ENCODE results near the gene ITFG2. TPM values are rescaled to one million over a fixed set of nuclear protein-coding genes. Genes with fewer than 3 reads are reported as not detected.

The ITFG2 gene
- total and polyA plus RNA-seq, 10 of the 15 experiments (the other 5 are each of a cell fraction or from before 2014, with no cell fraction given), result 21.2 to 39.5 (median 25.9) TPM

DNA sequence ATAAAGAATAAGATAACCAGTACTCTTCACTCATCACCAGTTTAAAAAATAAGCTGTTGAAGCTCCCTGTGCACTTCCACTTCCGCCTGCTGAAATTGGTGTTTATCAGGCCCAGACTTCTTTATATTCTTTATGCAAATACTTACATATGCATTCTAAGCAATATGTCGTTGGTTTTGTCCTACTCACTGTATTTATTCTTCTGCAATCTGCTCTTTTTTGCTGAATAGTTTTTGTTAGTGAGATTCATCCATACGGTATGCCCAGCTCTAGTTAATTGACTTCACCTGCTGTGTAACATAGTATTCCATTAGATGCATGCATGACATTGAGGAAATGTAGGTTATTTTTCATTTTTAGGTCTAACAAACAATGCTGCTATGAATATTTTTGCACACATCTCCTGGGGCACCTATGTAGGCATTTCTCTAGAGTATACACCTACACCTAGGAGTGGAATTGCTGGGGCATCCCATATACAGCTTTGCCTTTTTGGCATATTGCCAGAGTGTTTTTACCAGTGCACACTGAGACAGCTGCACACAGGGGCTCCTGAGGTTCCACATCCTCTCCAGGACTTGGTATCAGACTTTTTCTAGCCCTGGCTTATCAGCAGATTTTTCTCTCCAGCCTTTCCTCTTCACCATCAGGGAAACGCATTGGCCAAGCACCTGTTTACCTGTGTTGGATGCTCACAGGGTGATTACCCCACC is 23.4 kb downstream of the ITFG2 start:
- ATAC-seq (no peak), DNase-seq (ENCODE audit: low read depth, low spot score) (no peak), FAIRE-seq (no peak)
- no peaks in the 10 kb centered on the region for H3K27me3 ChIP-seq (replicated peaks in 1 of 2; ENCODE audit: control insufficient read depth in 2 of 2, insufficient read depth in 2 of 2, low read length in 1 of 2)
- no peaks in the 10 kb centered on the region for H3K4me1 ChIP-seq (ENCODE audit: control insufficient read depth, insufficient read depth, low read length)
- in situ Hi-C loops (cut with MboI) (no loop called here), intact Hi-C loops (cut with micrococcal nuclease; ENCODE audit: unreplicated experiment) (no loop called here)
- no peak overlapping the region for H2AFZ ChIP-seq (ENCODE audit: control insufficient read depth, low read depth, low read length)
- POLR2A ChIA-PET, result no interaction called here
- TF ChIP-seq HDAC2 (IDR thresholded peaks at IDR 0.05), result no peak
- TF ChIP-seq KLF5 (IDR thresholded peaks at IDR 0.05; ENCODE audit: partially characterized antibody), result no peak
- no peak for TF ChIP-seq LARP7 (IDR thresholded peaks at IDR 0.05)
- TF ChIP-seq RFX5 (IDR thresholded peaks at IDR 0.05; ENCODE audit: low read depth, low read length), result no peak
- no peak for TF ChIP-seq RB1 (IDR thresholded peaks at IDR 0.05; ENCODE audit: borderline replicate concordance)
- TF ChIP-seq TCF12 (IDR thresholded peaks at IDR 0.05; ENCODE audit: low read depth, low read length), result no peak
- no peak overlapping the region for H3K4me2 ChIP-seq (ENCODE audit: control insufficient read depth, insufficient read depth)
- SMC1A ChIA-PET (ENCODE audit: uncharacterized antibody, unreplicated experiment), result no interaction called here
- H3K4me3 ChIP-seq, result no peak overlapping the region
- H3K79me2 ChIP-seq (ENCODE audit: control insufficient read depth, insufficient read depth, low read length), result no peaks in the 10 kb centered on the region
- no TSS peak for BruUV-seq (replicated peaks)
- no peaks in the 10 kb centered on the region for H3K9me3 ChIP-seq (replicated peaks; ENCODE audit: control insufficient read depth, insufficient read depth, low read length)
- CTCF ChIA-PET, result no interaction called here
- H3K36me3 ChIP-seq (ENCODE audit: control insufficient read depth in 2 of 2, insufficient read depth in 2 of 2, low read length in 1 of 2), result no peaks in the 10 kb centered on the region; a peak in 1 of 4 replicates
- 82% methylated on average over 4 of the region's 4 CpGs for WGBS (ENCODE audit: insufficient coverage, insufficient replicate concordance, low lambda C conversion rate, missing lambda C conversion rate)
- H4K20me1 ChIP-seq (ENCODE audit: control insufficient read depth, insufficient read depth), result no peaks in the 10 kb centered on the region
- H3K9ac ChIP-seq (ENCODE audit: control insufficient read depth, insufficient read depth, low read length), result no peak overlapping the region
- RAD21 ChIA-PET (ENCODE audit: unreplicated experiment), result no interaction called here
- no peak overlapping the region for H3K27ac ChIP-seq (ENCODE audit: control insufficient read depth, insufficient read depth)

DNA sequence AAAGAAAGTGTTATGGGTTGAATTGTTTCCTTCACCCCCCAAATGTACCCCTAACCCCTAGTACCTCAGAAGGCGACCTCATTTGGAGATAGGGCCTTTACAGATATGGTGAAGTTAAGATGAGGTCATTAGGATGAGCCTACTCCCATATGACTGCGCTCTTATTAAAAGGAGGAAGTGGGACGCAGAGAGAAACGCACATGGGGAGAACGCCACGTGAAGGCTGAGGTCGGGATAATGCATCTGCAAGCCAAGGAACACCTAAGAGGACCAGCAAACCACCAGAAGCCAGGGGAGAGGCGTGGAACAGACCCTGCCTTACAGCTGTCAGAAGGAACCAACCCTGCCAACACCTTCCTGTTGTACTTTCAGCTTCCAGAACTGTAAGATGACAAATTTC is 24.1 kb downstream of the ITFG2 start:
- Histone ChIP-seq H3K27ac (ENCODE audit: control insufficient read depth, insufficient read depth) (no peak overlapping the region), H3K27me3 (replicated peaks in 1 of 2; ENCODE audit: control insufficient read depth in 2 of 2, insufficient read depth in 2 of 2, low read length in 1 of 2) (no peaks in the 10 kb centered on the region), H3K9me3 (replicated peaks; ENCODE audit: control insufficient read depth, insufficient read depth, low read length) (no peaks in the 10 kb centered on the region), H3K4me1 (ENCODE audit: control insufficient read depth, insufficient read depth, low read length) (no peaks in the 10 kb centered on the region), H2AFZ (ENCODE audit: control insufficient read depth, low read depth, low read length) (no peak overlapping the region), H4K20me1 (ENCODE audit: control insufficient read depth, insufficient read depth) (no peaks in the 10 kb centered on the region), H3K4me2 (ENCODE audit: control insufficient read depth, insufficient read depth) (no peak overlapping the region), H3K9ac (ENCODE audit: control insufficient read depth, insufficient read depth, low read length) (no peak overlapping the region), H3K79me2 (ENCODE audit: control insufficient read depth, insufficient read depth, low read length) (no peaks in the 10 kb centered on the region), H3K36me3 (ENCODE audit: control insufficient read depth in 2 of 2, insufficient read depth in 2 of 2, low read length in 1 of 2) (no peaks in the 10 kb centered on the region; a peak in 1 of 4 replicates), H3K4me3 (no peak overlapping the region)
- DNase-seq (ENCODE audit: low read depth, low spot score), result no peak
- no peak for ATAC-seq
- RAD21 ChIA-PET (ENCODE audit: unreplicated experiment), result no interaction called here
- WGBS (ENCODE audit: insufficient coverage, insufficient replicate concordance, low lambda C conversion rate, missing lambda C conversion rate), result 90% methylated on average over 8 of the region's 8 CpGs
- intact Hi-C loops (cut with micrococcal nuclease; ENCODE audit: unreplicated experiment), result no loop called here
- CTCF ChIA-PET, result no interaction called here
- no TSS peak for BruUV-seq (replicated peaks)
- POLR2A ChIA-PET, result no interaction called here
- FAIRE-seq, result no peak
- in situ Hi-C loops (cut with MboI), result no loop called here
- SMC1A ChIA-PET (ENCODE audit: uncharacterized antibody, unreplicated experiment), result no interaction called here
- no peak for TF ChIP-seq RELA (IDR thresholded peaks at IDR 0.05; ENCODE audit: borderline replicate concordance, partially characterized antibody)
- TF ChIP-seq ZNF217 (IDR thresholded peaks at IDR 0.05), result no peak
- no peak for TF ChIP-seq PML (IDR thresholded peaks at IDR 0.05; ENCODE audit: low read length)
- no peak for TF ChIP-seq ZNF274 (IDR thresholded peaks at IDR 0.05; ENCODE audit: insufficient read depth, insufficient read length)
- no peak for TF ChIP-seq DPF2 (IDR thresholded peaks at IDR 0.05)
- TF ChIP-seq POLR2A (IDR thresholded peaks at IDR 0.05; ENCODE audit: low read depth, low read length), result no peak
- no peak for TF ChIP-seq HDAC6 (IDR thresholded peaks at IDR 0.05; ENCODE audit: unreplicated experiment)
- TF ChIP-seq BACH1 (IDR thresholded peaks at IDR 0.05; ENCODE audit: borderline replicate concordance), result no peak
- TF ChIP-seq KAT2A (conservative IDR thresholded peaks at IDR 0.05; ENCODE audit: control insufficient read depth, low read depth, low read length), result no peak
- TF ChIP-seq KDM1A (IDR thresholded peaks at IDR 0.05; ENCODE audit: borderline replicate concordance), result no peak
- TF ChIP-seq, protein P1, sequence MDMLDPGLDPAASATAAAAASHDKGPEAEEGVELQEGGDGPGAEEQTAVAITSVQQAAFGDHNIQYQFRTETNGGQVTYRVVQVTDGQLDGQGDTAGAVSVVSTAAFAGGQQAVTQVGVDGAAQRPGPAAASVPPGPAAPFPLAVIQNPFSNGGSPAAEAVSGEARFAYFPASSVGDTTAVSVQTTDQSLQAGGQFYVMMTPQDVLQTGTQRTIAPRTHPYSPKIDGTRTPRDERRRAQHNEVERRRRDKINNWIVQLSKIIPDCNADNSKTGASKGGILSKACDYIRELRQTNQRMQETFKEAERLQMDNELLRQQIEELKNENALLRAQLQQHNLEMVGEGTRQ (IDR thresholded peaks at IDR 0.05; ENCODE audit: borderline replicate concordance, low read depth, low read length), result no peak
- TF ChIP-seq, protein P2, sequence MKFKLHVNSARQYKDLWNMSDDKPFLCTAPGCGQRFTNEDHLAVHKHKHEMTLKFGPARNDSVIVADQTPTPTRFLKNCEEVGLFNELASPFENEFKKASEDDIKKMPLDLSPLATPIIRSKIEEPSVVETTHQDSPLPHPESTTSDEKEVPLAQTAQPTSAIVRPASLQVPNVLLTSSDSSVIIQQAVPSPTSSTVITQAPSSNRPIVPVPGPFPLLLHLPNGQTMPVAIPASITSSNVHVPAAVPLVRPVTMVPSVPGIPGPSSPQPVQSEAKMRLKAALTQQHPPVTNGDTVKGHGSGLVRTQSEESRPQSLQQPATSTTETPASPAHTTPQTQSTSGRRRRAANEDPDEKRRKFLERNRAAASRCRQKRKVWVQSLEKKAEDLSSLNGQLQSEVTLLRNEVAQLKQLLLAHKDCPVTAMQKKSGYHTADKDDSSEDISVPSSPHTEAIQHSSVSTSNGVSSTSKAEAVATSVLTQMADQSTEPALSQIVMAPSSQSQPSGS (IDR thresholded peaks at IDR 0.05; ENCODE audit: low read length), result no peak

Data from GM12878 (cell line).